CD8-positive, alpha-beta memory T cell (primary cell): ENCODE results near the gene HDAC1. TPM values are rescaled to one million over a fixed set of nuclear protein-coding genes. Genes with fewer than 3 reads are reported as not detected.

Experiments
- CTCF ChIA-PET: fragments of 350-600 bp; sonication (Branson Sonifier 250); formaldehyde crosslinking; loops from one replicate; lab custom pipeline; 2021; ENCODE audit warnings: antibody characterized with exemption; lab: Charles Lee
- POLR2A ChIA-PET: fragments of 350-600 bp; sonication (Branson Sonifier 250); formaldehyde crosslinking; loops from one replicate; lab custom pipeline; 2021; ENCODE audit warnings: antibody characterized with exemption; lab: Charles Lee
- DNase-seq, 5 donors: peaks; one replicate each; pipeline versions ENCODE4 v3.0.0 to v3.0.0-alpha.2; 2020 to 2022; ENCODE audit warnings: mixed read lengths in 1 of 5
- H3K27ac ChIP-seq: one replicate; pipeline ENCODE4 v1.7.0; 2013; ENCODE audit warnings: low read depth, mild to moderate bottlenecking, low read length, moderate library complexity
- H3K27me3 ChIP-seq: 2 replicates; pipeline ENCODE4 v1.7.0; 2013; ENCODE audit warnings: low read length, mild to moderate bottlenecking; ENCODE audit not compliant: insufficient read depth, poor library complexity, severe bottlenecking
- H3K36me3 ChIP-seq: 2 replicates; pipeline ENCODE4 v1.7.0; 2013; ENCODE audit warnings: mild to moderate bottlenecking, low read length, moderate library complexity; ENCODE audit not compliant: insufficient read depth
- H3K4me1 ChIP-seq: 2 replicates; pipeline ENCODE4 v1.7.0; 2013; ENCODE audit warnings: mild to moderate bottlenecking, low read length, moderate library complexity; ENCODE audit not compliant: insufficient read depth
- H3K4me3 ChIP-seq: 2 replicates; pipeline ENCODE4 v1.7.0; 2013; ENCODE audit warnings: mild to moderate bottlenecking, low read length
- H3K9me3 ChIP-seq: 2 replicates; pipeline ENCODE4 v1.7.0; 2013; ENCODE audit warnings: mild to moderate bottlenecking, low read length
- H3K27ac Mint-ChIP-seq, 8 donors: one replicate each; pipeline ENCODE4 v1.8.0; 2020 to 2021; ENCODE audit warnings: mixed read lengths in 8 of 8, mild to moderate bottlenecking in 6 of 8, inconsistent platforms in 3 of 8, moderate library complexity in 3 of 8
- H3K27me3 Mint-ChIP-seq, 2 donors: one replicate each; pipeline ENCODE4 v1.8.0; 2020 to 2021; ENCODE audit warnings: mixed read lengths in 2 of 2, mild to moderate bottlenecking in 1 of 2, moderate library complexity in 1 of 2
- H3K36me3 Mint-ChIP-seq, 3 donors: one replicate each; pipeline ENCODE4 v1.8.0; 2020 to 2021; ENCODE audit warnings: mixed read lengths in 3 of 3, inconsistent platforms in 1 of 3, mild to moderate bottlenecking in 1 of 3
- H3K4me1 Mint-ChIP-seq, 3 donors: one replicate each; pipeline ENCODE4 v1.8.0; 2020 to 2021; ENCODE audit warnings: mixed read lengths in 3 of 3, inconsistent platforms in 1 of 3, mild to moderate bottlenecking in 1 of 3
- H3K4me3 Mint-ChIP-seq, 7 donors: one replicate each; pipeline ENCODE4 v1.8.0; 2020 to 2021; ENCODE audit warnings: mixed read lengths in 7 of 7, mild to moderate bottlenecking in 6 of 7, moderate library complexity in 4 of 7, inconsistent platforms in 2 of 7
- H3K9me3 Mint-ChIP-seq, 5 donors: one replicate each; pipeline ENCODE4 v1.8.0; 2020 to 2022; ENCODE audit warnings: mixed read lengths in 5 of 5, mild to moderate bottlenecking in 3 of 5, moderate library complexity in 2 of 5, inconsistent platforms in 1 of 5
- polyA plus RNA-seq: library from polyadenylated mRNA; unstranded; fragments of 300-500 nt; fragmentation: Illumina TruSeq; gene quantifications from one replicate; pipeline ENCODE4 v1.2.3, GENCODE V29; 2021
- total RNA-seq, 2 experiments: library from RNA; stranded (reverse); gene quantifications; one replicate each; pipeline ENCODE4 v1.2.3, GENCODE V29; 2021

Gene HDAC1
- total and polyA plus RNA-seq, 3 experiments from 2014 or later, result 164 to 180 (median 172) TPM

DNA sequence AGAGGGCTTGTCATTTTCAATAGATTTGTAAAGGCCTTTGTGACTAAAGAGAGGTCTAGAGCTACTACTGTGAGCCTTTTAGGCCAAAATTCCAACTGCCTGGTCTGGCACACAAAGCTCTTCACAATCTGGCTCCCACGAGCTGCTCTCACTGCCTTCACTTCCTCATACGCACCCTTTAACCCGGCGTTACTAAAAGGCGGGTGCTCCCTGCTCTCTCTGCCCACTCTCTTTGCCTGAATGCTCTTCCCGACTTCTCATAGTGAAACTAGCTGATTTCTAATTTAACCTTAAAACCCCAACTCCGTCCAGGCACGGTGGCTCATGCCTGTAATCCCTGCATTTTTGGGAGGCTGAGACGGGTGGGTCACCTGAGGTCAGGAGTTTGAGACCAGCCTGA is 88.2 kb downstream of the HDAC1 start:
- H3K4me3 ChIP-seq, result no peak overlapping the region
- ChIA-PET CTCF (no interaction called here), POLR2A (no interaction called here)
- Mint-ChIP-seq H3K27ac (peak overlapping the region in 1 of 8 donors; percentile 43), H3K4me3 (no peak overlapping the region), H3K9me3 (no peaks in the 10 kb centered on the region), H3K27me3 (no peaks in the 10 kb centered on the region), H3K4me1 (peaks cover 0 to 4% (median 4%) of the 10 kb centered on the region in 3 donors), H3K36me3 (peaks cover 14 to 94% (median 15%) of the 10 kb centered on the region in 3 donors)
- DNase-seq, result no peak
- H3K9me3 ChIP-seq, result no peaks in the 10 kb centered on the region
- no peak overlapping the region for H3K27ac ChIP-seq
- H3K27me3 ChIP-seq, result no peaks in the 10 kb centered on the region
- no peaks in the 10 kb centered on the region for H3K4me1 ChIP-seq
- peaks cover 70% of the 10 kb centered on the region for H3K36me3 ChIP-seq

Other genes starting within 250 kb of the HDAC1 start
- 10 to 100 TPM; 23.4 to 25.8 TPM for gene TMEM39B, start 219.1 kb upstream of the HDAC1 start, total RNA-seq
- gene TMEM39B, start 219.1 kb upstream of the HDAC1 start, polyA plus RNA-seq, result 2.4 TPM
- gene KPNA6, start 184.0 kb upstream of the HDAC1 start, total RNA-seq, result 10 to 100 TPM; 91.8 to 96.7 TPM
- gene KPNA6, start 184.0 kb upstream of the HDAC1 start, polyA plus RNA-seq, result 29.3 TPM
- gene TXLNA, start 112.4 kb upstream of the HDAC1 start, total RNA-seq, result 10 to 100 TPM; 99.0 to 99.9 TPM
- gene TXLNA, start 112.4 kb upstream of the HDAC1 start, polyA plus RNA-seq, result 31.2 TPM
- gene CCDC28B, start 91.5 kb upstream of the HDAC1 start, total RNA-seq, result 10 to 100 TPM; 20.6 to 21.0 TPM
- 14.7 TPM for gene CCDC28B, start 91.5 kb upstream of the HDAC1 start, polyA plus RNA-seq
- 1 to 10 TPM; 5.6 to 5.7 TPM for gene IQCC, start 86.4 kb upstream of the HDAC1 start, total RNA-seq
- 1.6 TPM for gene IQCC, start 86.4 kb upstream of the HDAC1 start, polyA plus RNA-seq
- gene DCDC2B, start 83.0 kb upstream of the HDAC1 start, total RNA-seq, result under 1 TPM in 1 of 2 experiments, not detected in 1; 0.11 TPM
- gene DCDC2B, start 83.0 kb upstream of the HDAC1 start, polyA plus RNA-seq, result 0.13 TPM
- 10 to 100 TPM; 10.9 to 12.2 TPM for gene TMEM234, start 69.7 kb upstream of the HDAC1 start, total RNA-seq
- 6.5 TPM for gene TMEM234, start 69.7 kb upstream of the HDAC1 start, polyA plus RNA-seq
- 100 to 1,000 TPM; 381 to 390 TPM for gene EIF3I, start 69.7 kb upstream of the HDAC1 start, total RNA-seq
- 173 TPM for gene EIF3I, start 69.7 kb upstream of the HDAC1 start, polyA plus RNA-seq
- gene FAM167B, start 44.9 kb upstream of the HDAC1 start, total RNA-seq, result under 1 TPM; 0.33 to 0.63 TPM
- not detected for gene FAM167B, start 44.9 kb upstream of the HDAC1 start, polyA plus RNA-seq
- 100 to 1,000 TPM; 288 to 297 TPM for gene LCK, start 40.8 kb upstream of the HDAC1 start, total RNA-seq
- 937 TPM for gene LCK, start 40.8 kb upstream of the HDAC1 start, polyA plus RNA-seq
- 10 to 100 TPM; 11.6 to 12.1 TPM for gene MARCKSL1, start 44.1 kb downstream of the HDAC1 start, total RNA-seq
- gene MARCKSL1, start 44.1 kb downstream of the HDAC1 start, polyA plus RNA-seq, result 45.8 TPM
- gene FAM229A, start 70.4 kb downstream of the HDAC1 start, total RNA-seq, result 1 to 10 TPM; 4.4 to 5.2 TPM
- gene FAM229A, start 70.4 kb downstream of the HDAC1 start, polyA plus RNA-seq, result 0.40 TPM
- gene TSSK3, start 70.5 kb downstream of the HDAC1 start, total RNA-seq, result 1 to 10 TPM in 1 of 2 experiments, under 1 TPM in 1; 0.33 to 1.1 TPM
- 0.44 TPM for gene TSSK3, start 70.5 kb downstream of the HDAC1 start, polyA plus RNA-seq
- gene BSDC1, start 102.4 kb downstream of the HDAC1 start, total RNA-seq, result 10 to 100 TPM; 35.1 to 37.6 TPM
- gene BSDC1, start 102.4 kb downstream of the HDAC1 start, polyA plus RNA-seq, result 50.0 TPM
- not detected for gene ZBTB8B, start 173.0 kb downstream of the HDAC1 start, total RNA-seq
- gene ZBTB8B, start 173.0 kb downstream of the HDAC1 start, polyA plus RNA-seq, result not detected
- under 1 TPM; 0.40 to 0.42 TPM for gene ZBTB8A, start 247.3 kb downstream of the HDAC1 start, total RNA-seq
- not detected for gene ZBTB8A, start 247.3 kb downstream of the HDAC1 start, polyA plus RNA-seq